HPDE6-E6E7 (cell line): Measurements from ENCODE around the gene SGF29.
"Not testable (repeated sequence)": the region's sequence is repeated elsewhere in the genome, so short reads cannot be mapped to it uniquely, and the experiment has no call there.

Experiments used
- DNase-seq: peaks from one replicate; pipeline ENCODE4 v3.0.0; 2011; ENCODE audit warnings: missing footprints; ENCODE audit errors: extremely low spot score

The SGF29 gene

GRCh38 chr16:28596115-28596630 is 42.5 kb downstream of the SGF29 start:
- DNase-seq = no peak

DNA sequence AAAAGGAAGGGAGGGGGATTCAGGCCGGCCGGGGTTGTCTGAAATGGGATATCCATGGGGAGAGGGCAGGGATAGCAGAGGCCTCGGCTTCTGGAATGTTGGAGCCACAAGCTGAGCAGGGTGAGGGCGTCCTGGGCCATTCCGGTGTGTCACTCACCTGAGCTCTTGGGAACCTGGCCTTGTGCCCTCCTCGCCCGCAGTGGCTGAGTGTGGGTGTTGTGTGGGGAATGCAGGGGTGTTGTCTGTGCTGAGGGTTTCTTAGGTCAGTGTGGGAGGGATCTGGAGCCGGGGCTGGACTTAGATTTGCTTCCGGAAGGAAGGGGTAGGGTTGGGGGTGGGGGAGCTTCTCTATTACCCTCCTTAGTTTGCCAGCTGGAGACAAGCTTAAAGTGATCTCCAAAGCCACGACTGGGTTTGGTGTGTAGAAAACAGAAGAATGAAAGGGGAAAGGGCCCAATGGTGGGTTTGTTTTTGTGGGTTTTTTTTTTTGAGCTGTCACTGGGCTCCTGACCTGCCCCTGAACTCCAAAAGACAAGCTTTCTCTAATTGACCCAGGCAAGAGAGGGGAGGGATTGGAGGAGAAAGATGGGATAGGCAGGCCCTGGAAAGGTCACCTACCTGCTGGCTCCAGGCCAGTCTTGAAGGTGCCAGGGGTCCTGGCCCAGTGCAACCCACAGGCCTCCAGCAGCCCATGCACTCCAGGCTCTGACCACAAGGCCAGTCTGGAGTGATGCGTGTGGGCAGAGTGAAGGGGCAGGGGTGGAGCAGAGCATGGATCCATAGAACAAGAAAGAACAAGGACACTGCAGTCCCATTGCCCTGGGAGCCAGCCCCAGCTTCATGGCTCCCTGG is 43.3 kb downstream of the SGF29 start, which contains the start of gene SULT1A2:
Gene SULT1A2 (minus strand): TSS at position 211 of the 852 bp plus-strand sequence. CDS start 1,120 bp downstream, outside the sequence.
- peak; percentile 34 for DNase-seq

GRCh38 chr16:28597692-28598261 is 44.1 kb downstream of the SGF29 start:
- DNase-seq = no peak

- DNase-seq = not testable (repeated sequence)
These were observed 45.9 kb downstream of the SGF29 start for GRCh38 chr16:28599377-28600285.

GRCh38 chr16:28600965-28601364 is 47.2 kb downstream of the SGF29 start:
- DNase-seq = not testable (repeated sequence)

GRCh38 chr16:28601589-28601988 is 47.9 kb downstream of the SGF29 start:
- not testable (repeated sequence) for DNase-seq

DNA sequence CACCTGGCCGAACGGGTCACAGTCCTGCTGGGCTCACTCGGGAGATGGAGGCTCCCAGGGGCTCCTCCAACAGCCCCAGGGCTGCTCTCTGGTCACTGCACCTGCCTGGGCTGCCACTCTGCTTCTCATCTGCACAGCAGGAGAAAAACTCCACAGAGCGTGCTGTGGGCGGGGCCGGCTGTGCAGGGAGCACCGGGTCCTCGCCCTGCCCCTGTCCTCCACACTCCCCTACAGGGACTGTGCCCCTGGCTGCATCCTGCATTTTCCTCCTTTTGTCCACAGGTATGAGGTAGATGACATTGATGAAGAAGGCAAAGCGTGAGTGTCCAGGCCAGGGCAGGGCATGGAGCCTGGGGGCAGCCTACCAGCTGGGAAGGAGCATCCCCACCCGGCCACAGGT is 48.3 kb downstream of the SGF29 start:
- DNase-seq = not testable (repeated sequence)

GRCh38 chr16:28602529-28602928 is 48.8 kb downstream of the SGF29 start:
- no peak for DNase-seq

DNA sequence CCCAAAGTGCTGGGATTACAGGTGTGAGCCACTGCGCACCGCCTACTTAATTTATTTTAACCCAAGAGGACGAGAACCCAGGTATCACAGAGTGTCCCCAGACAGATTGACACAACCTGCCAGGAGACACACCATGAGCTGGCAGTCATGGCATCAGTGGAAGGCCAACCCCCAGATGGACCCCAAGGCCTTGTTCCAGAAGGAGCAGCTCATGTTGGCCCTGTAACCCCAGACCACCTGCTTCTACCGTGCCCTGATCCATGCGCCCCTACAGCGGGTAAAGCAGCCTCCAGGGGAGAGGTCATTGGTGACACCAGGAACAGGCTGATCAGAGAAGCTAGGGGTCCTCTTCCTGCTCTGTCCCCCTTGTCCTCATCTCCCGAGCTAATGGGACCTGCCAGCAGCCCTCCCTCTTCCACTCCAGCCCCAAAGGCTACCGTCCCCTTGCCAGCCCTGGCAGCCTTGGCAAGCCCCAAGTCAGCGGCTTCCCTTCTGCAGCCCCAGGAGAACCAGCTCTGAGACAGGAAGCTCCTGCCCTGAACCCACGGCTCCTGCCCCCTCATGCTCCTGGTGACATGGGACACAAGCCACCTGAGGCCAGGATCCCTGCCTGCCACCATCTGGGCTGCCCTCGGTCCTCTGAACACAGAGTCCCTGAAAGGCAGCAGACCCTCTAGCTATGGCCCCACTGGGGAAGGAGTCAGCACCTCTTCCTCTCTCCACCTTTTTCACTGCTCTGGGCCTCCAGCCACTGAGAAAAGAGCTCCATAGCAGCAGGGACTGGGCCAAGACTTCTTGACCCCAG is 49.9 kb downstream of the SGF29 start:
- DNase-seq = no peak

- no peak for DNase-seq
These were observed 50.5 kb downstream of the SGF29 start for GRCh38 chr16:28604186-28604565.

DNA sequence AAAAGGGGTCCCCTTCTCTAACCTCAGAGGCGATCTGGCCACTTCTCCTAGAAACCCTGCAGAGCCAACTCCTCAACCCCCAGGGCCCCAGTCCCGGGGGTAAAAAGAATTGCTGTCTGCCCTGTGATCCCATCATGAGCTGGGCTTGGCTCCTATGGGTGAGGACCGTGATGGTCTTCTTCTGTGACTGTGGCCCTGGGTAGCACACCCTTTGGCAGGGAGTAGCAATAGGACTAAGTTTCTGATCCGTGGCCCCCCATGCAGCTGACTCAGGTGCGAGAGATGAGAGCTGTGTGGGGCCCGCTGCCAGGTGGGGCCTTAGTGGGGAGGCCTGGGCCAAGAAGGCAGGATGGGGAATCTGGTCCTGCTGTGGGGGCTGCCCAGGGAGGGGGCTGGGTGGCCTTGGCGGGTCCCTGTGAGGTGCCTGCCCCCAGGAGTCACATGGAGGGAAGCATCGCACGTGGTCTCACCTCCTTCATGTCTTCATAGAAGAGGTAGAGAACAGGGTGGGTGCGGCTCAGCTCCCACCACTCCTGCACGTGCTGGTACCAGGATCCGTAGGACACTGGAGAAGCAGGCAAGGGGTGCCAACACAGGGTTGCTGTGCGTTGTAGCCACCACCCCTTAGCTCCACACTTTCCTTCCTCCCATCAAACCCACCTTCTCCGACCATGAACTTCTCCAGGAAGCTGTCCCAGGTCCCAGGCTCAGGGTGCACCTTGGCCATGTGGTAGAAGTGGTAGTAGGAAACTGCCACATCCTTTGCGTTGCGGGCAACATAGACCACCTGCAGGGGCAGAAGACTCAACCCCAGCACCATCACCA is 52.8 kb downstream of the SGF29 start:
- no peak for DNase-seq

DNA sequence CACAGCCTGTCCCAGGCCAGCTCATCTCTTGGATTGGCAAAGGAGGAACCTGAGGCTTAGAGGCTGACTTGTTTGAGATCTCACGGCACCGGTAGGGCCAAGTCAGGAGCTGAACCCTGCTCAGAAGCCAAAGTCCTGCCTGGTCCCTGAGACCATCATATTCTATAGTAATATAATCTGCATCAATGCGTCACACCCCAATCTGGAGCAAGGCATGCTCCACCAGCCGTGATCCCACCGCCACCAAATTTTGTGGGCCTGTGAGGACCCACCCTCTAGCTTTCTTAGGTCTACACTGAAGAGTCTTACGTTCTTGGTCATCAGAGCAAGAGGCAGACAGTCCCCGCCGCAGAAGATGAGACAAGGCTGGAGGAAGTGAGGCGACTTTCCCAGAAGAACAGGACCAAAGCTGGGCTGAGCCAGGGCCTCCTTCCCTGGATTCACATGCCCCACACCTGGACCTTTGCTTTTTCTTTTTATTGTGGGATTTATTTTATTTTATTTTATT is 53.5 kb downstream of the SGF29 start:
- no peak for DNase-seq

- DNase-seq = not testable (repeated sequence)
These were observed 54.2 kb downstream of the SGF29 start for GRCh38 chr16:28607681-28608495.

DNA sequence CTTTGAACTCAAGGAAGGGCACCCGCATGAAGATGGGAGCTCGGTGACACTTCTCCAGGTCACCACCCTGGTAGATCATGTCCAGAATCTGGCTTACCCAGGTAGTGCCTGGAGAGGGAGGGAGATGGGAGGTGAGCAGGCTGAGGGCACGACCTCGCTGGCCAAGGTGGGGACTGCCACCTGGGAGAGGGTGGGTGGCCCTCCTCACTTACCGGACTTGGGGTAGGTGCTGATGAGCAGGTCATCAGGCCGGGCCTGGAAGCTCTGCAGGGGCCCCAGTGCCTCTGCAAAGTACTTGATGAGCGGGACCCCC is 54.7 kb downstream of the SGF29 start:
- not testable (repeated sequence) for DNase-seq

DNA sequence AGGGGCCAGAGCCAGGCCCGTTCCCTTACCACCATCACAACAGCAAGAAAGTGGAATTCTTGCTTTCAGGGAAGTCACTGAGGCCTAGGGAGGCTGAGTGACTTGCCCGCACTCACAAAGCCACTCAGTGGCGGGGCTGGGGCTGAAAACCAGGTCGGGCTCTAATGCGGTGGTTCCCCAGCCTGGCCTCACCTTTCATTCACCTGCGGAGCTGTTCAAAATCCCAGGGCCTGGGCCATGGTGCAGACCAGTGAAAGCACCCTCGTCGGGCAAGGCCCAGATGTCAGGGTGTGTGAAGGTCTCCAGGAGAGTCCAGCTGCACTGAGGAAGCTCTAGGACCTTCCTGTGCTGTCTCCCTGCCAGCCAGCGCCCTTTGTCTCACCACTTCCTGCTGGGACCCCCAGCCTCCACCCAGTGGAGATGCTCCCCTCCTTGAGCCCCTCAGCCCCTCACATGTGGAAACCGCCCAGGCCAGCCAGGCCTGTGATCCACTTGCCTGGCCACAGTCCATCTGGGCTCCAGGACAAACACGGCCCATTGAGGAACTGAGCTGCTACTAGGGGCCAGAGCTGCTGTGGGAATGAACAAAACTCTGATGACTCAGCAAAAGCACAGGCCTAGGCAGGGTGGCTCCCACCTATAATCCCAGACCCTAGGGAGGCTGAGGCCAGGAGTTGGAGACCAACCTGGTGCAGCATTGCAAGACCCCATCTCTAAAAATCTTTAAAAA is 55.3 kb downstream of the SGF29 start:
- DNase-seq = not testable (repeated sequence)

GRCh38 chr16:28609631-28610594 is 56.2 kb downstream of the SGF29 start, which contains the start of gene SULT1A1:
SULT1A1 (minus strand) TSS chr16:28610044; CDS start chr16:28608855, 1,189 bp downstream.
- DNase-seq = no peak

DNA sequence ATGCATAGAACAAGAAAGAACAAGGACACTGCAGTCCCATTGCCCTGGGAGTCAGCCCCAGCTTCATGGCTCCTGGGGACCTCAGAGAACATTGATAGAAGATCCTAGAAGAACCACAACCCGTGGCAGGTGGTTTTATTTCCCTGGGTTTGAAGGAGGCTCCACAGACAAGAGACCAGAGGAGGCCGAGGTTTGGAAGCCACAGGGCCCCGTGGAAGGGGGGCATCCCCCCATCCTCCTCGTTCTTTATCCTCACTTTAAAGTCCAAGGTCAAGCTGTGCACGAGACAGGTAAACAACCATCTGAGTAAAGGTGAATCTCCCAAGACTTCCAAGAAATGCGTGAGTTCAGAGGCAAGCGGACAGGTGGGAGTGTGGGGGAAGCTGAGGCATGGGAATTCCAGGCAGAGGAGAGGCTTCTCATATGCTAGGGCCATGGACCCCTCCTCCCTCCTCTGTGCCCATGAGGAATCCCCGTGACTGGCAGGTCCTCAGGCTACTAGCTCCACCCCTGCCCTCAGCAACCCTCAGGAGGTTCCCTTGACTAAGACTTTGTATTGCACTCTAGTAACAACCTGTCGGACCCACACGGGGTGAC is 57.0 kb downstream of the SGF29 start:
- no peak for DNase-seq
